GM18499 (cell line): ENCODE measurements around the gene RHOG.
"Not testable (repeated sequence)": the region's sequence is repeated elsewhere in the genome, so short reads cannot be mapped to it uniquely, and the experiment has no call there.

Source experiments
- ATAC-seq: cut with Tn5 transposase; IDR thresholded peaks from one replicate; pipeline ENCODE4 v1.9.1; 2021; ENCODE audit warnings: moderate number of reproducible peaks; ENCODE audit not compliant: insufficient read depth, unreplicated experiment

The RHOG gene

GRCh38 chr11:3814832-3815231 is 25.9 kb downstream of the RHOG start:
- ATAC-seq = not testable (repeated sequence)

GRCh38 chr11:3810951-3811350 is 29.8 kb downstream of the RHOG start:
- ATAC-seq = no peak

- no peak for ATAC-seq
These were observed 30.3 kb downstream of the RHOG start for GRCh38 chr11:3810446-3810845.

GRCh38 chr11:3809624-3809928 is 31.2 kb downstream of the RHOG start:
- ATAC-seq = no peak

- peak; percentile 74 for ATAC-seq
These were observed 31.7 kb downstream of the RHOG start for GRCh38 chr11:3808861-3809623.

GRCh38 chr11:3807909-3808860 is 32.6 kb downstream of the RHOG start, which contains the start of gene PGAP2:
PGAP2 (plus strand) TSS chr11:3808560; CDS start chr11:3811260, 2,700 bp downstream.
- ATAC-seq = no peak

GRCh38 chr11:3803726-3804495 is 36.8 kb downstream of the RHOG start:
- no peak for ATAC-seq

- ATAC-seq = no peak
These were observed 38.6 kb downstream of the RHOG start for GRCh38 chr11:3802011-3802790.

GRCh38 chr11:3799873-3800272 is 40.9 kb downstream of the RHOG start:
- ATAC-seq = no peak

- ATAC-seq = no peak
These were observed 41.6 kb downstream of the RHOG start for GRCh38 chr11:3799143-3799542.

GRCh38 chr11:3797329-3798090 is 43.2 kb downstream of the RHOG start, which contains the start of gene NUP98:
NUP98 (minus strand) TSS chr11:3797554; CDS start chr11:3782117, 15,437 bp downstream.
- ATAC-seq = peak; percentile 92

- peak; percentile 11 for ATAC-seq
These were observed 43.9 kb downstream of the RHOG start for GRCh38 chr11:3796801-3797328.

GRCh38 chr11:3796346-3796745 is 44.4 kb downstream of the RHOG start:
- ATAC-seq = no peak

GRCh38 chr11:3796002-3796311 is 44.8 kb downstream of the RHOG start:
- no peak for ATAC-seq

GRCh38 chr11:3795131-3796001 is 45.4 kb downstream of the RHOG start:
- no peak for ATAC-seq

GRCh38 chr11:3794387-3794786 is 46.4 kb downstream of the RHOG start:
- not testable (repeated sequence) for ATAC-seq

GRCh38 chr11:3786781-3787428 is 53.9 kb downstream of the RHOG start:
- no peak for ATAC-seq

GRCh38 chr11:3783611-3784010 is 57.1 kb downstream of the RHOG start:
- no peak for ATAC-seq
